Stimulated activated CD8-positive, alpha-beta memory T cell treated with anti-CD3 and anti-CD28 coated beads, Interleukin-4, amount 100 ng/mL, for 24 hours (primary cell): Measurements from ENCODE around the gene ASXL2.

Experiments
- DNase-seq: peaks from one replicate; pipeline ENCODE4 v3.0.0-alpha.2; 2020; ENCODE audit warnings: low read depth

Gene ASXL2

DNA sequence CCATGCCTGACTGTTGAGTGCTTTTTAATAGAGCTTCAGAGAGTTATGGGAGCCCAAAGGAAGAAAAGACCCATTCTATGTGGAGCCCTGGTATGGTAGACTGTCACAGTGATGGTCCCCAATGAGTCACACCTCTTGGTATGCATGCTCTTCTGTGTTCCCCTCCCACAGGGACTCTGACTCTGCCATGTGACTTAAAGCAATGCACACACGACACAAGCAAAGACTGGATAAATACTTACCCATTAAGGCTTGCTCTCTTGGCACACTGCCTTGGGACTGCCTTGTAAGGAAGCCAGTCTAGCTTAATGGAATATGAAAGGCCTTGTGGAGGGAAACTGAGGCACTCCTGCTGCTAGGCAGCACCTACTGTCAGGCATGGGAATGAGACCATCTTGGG, 188.2 kb downstream of the ASXL2 start:
- no peak for DNase-seq

DNA sequence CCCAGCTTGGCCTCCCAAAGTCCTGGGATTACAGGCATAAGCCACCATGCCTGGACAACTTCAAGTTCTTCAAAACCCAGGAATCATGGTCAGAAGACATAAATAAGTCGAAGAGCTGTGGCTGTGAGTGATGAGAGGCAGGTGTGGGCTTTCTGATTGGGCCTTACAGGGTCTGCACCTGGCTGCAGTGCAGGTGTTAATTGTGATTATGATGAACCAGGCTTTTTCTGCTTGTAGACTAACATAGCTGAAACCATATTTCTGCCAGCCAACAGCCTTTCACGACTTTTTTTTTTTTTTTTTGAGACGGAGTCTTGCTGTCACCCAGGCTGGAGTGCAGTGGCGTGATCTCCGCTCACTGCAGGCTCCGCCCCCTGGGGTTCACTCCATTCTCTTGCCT, 190.1 kb downstream of the ASXL2 start:
- no peak for DNase-seq

DNA sequence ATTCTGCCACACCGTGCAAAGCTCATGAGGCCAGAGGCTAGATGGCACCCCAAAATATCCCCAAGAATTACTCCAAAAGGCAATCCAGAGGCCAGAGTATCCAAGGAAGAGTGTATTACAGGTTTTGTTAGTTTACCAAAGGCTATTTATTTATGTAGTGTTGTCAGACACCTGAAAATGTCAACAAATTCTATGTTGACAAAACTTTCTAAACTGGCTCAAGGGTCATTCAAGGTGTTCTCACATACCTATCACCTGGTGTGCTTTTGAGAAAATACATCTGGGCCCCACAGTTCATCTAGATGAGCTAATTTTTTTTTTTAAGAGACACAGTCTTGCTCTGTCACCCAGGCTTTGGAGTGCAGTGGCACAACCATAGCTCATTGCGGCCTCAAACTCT, 192.5 kb downstream of the ASXL2 start:
- DNase-seq: no peak

DNA sequence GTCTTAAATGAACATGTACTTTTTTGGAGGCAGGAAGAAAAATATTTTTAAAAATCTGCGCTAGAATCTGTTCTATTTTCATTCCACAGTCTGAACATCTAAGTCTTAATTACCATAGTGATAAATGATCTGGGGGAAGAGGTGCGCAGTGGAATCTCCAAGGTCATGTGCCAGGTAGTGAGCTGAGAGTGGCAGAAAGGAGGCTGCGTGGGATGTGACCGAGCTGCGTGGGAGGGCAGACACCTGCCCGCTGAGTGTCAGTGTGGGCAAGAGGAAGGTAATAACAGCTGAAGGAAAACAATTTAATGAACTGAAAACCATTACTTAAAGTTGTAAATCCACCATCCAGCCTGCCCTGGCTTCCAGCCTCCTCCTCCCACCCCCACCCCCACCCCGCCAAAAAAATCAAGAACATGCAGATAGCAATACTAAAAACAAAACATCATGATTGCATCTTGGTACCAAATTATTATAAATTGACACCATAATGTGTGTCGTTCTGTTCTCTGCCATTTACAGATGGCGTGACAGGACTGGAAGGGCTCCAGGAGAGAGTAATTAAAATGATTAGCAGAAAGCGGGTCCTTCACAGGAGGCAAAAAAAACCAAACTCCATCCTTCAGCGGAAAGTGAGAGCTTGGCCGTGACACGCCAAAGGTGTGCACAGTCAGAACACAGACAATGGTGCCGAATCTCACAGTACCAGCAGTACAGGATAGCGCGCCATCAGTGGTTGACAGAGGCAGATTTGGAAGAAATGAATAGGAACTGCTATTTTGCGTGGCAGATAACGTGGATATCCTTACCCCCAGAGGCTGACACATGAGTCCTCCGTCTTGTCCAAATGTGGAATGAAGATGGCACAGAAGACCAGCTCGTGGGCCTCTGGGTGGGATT, 193.5 kb downstream of the ASXL2 start:
- DNase-seq: no peak
